Right cardiac atrium (tissue), 5 donors: ENCODE measurements around the gene HIF1AN. TPM values are rescaled to one million over a fixed set of nuclear protein-coding genes. Genes with fewer than 3 reads are reported as not detected.

Experiments used
- ATAC-seq, 2 donors: fragments of 200-7000 bp; cut with Tn5 transposase; one replicate each; pipeline versions ENCODE4 v1.8.0 to v1.9.1; 2020; ENCODE audit warnings: moderate library complexity in 2 of 2, mild to moderate bottlenecking in 1 of 2
- DNase-seq, 3 donors: peaks; one replicate each; pipeline ENCODE4 v3.0.0-alpha.2; 2020
- H3K27ac ChIP-seq: one replicate; pipeline ENCODE4 v1.5.1; 2013; ENCODE audit warnings: mild to moderate bottlenecking, low read length, control low read depth, moderate library complexity
- H3K27me3 ChIP-seq: one replicate; pipeline ENCODE4 v1.6.1; 2013; ENCODE audit not compliant: control insufficient read depth, insufficient read depth
- H3K4me1 ChIP-seq: one replicate; pipeline ENCODE4 v1.6.1; 2013; ENCODE audit warnings: low read length; ENCODE audit not compliant: control insufficient read depth, insufficient read depth
- H3K4me3 ChIP-seq: one replicate; pipeline ENCODE4 v1.5.1; 2013; ENCODE audit warnings: low read length, control low read depth
- H3K9me3 ChIP-seq: one replicate; pipeline ENCODE4 v1.6.1; 2013; ENCODE audit warnings: low read length; ENCODE audit not compliant: control insufficient read depth
- WGBS: extraction: QIAGEN DNeasy Blood & Tissue Kit; methylation state at CpG from one replicate; pipeline ENCODE4 v1.1.7; 2013; 5-methylcytosine and 5-hydroxymethylcytosine counted together
- intact Hi-C, 4 donors: fragments of 100-400 bp; cut with DNase I; formaldehyde crosslinking; loops; one replicate each; pipeline versions ENCODE4 v1.11.0 to v1.14.0; 2022 to 2023
- polyA plus RNA-seq: library from polyadenylated mRNA; stranded (reverse); fragments of 200-250 nt; gene quantifications from one replicate; pipeline ENCODE4 v1.2.3, GENCODE V29; 2013
- total RNA-seq, 4 donors: library from RNA; stranded (reverse); fragmentation: NEBNext Ultra II Directional; extraction: Animal tissue kit (Norgen Biotek cat#: 25700); gene quantifications; one replicate each; pipeline ENCODE4 v1.2.1, GENCODE V29; 2021
- donor health status: healthy with polysubstance abuse.
- donor health status: DM: no; HTN: yes; CAD: no.
- donor health status: DM: no; HTN: no; CAD: no.
- donor health status: DM: no; HTN: yes; CAD: no; lungs with severe emphysema.
- donor health status: DM: yes; HTN: yes; CAD: no.

Gene HIF1AN
- total and polyA plus RNA-seq, 5 donors, result 9.5 to 41.1 (median 33.9) TPM

DNA sequence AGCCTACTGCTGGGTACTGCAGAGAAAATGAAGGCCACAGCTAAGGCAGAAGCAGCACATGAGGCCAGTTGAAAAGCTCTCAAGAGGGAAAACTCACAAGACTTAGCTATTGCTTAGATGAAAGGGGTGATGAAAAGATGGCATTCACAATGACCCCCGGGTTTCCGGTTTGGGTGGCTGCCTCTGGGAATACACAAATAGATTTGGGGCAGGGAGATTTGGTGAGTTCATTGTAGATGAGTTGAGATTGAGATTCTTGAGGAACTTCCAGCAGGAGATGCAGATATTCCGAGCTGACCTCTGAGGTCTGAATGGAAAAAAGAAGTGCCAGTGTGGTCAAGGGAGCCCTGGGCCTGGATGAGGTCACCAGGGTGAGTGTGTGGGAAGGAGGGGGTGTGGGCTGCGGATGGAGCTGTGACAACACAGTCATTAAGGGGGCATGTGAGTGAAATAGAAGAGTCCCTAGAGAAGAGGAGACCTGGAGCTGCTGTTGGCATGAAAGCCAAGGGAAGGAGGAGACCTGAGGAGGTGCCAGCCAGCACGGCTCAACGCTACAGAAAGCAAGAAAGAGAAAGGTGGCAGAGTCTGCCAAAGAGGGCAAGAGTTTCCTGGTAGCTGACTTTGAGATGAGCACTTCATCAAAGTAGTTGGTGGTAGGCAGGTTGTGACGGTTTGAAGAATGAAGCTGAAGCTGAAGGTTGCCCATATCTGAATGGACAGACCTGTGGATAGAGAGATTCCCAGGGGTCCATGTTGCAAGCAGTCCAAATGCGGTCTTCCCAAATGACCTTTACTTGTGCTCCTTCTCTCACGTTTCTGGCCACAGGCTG lies 43.7 kb downstream of the HIF1AN start:
- H3K4me1 ChIP-seq, result no peaks in the 10 kb centered on the region
- no peak for ATAC-seq
- 59% methylated on average over 9 of the region's 9 CpGs for WGBS
- H3K4me3 ChIP-seq, result no peak overlapping the region
- no peaks in the 10 kb centered on the region for H3K27me3 ChIP-seq
- DNase-seq, result no peak
- H3K9me3 ChIP-seq, result no peaks in the 10 kb centered on the region
- no peak overlapping the region for H3K27ac ChIP-seq
- intact Hi-C loops, result no loop called here

DNA sequence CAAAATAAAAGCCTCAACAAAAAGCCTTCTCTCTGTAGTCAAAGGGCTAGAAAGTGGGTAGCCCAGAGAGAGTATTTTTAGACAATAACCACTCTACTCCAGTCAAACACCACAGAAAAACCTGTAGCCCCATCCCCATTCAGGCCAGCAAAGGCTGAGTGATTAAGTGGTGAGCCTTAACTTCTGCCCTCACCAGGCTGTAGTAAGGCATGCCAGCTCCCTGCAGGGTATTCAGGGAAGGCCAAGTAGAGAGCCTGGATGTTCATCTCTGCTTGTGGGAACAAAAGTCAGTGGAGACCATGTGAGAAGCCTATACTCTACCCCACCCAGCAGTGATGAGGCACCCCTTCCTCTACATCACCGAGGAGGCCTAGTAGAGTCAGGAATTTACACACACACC lies 51.2 kb downstream of the HIF1AN start:
- DNase-seq (no peak), ATAC-seq (no peak)
- WGBS, result 41% methylated on average over 1 of the region's 1 CpG
- H3K4me3 ChIP-seq, result no peak overlapping the region
- no peak overlapping the region for H3K27ac ChIP-seq
- no peaks in the 10 kb centered on the region for H3K27me3 ChIP-seq
- intact Hi-C loops, result no loop called here
- H3K4me1 ChIP-seq, result no peaks in the 10 kb centered on the region
- no peaks in the 10 kb centered on the region for H3K9me3 ChIP-seq

DNA sequence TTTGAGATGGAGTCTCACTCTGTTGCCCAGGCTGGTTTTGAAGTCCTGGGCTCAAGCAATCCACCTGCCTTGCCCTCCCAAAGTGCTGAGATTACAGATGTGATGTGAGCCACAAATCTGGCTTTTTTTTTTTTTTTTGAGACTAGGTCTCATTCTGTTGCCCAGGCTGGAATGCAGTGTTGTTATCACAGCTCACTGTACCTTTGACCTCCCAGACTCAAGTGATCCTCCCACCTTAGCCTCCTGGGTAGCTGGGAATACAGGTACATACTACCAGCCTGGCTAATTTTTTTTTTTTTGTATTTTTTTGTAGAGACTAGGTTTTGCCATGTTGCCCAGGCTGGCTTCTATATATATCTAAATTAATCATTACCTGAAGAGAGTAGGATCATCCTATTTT lies 62.4 kb downstream of the HIF1AN start:
- intact Hi-C loops, result no loop called here
- H3K27ac ChIP-seq, result no peak overlapping the region
- no peaks in the 10 kb centered on the region for H3K9me3 ChIP-seq
- no peak for ATAC-seq
- H3K4me3 ChIP-seq, result no peak overlapping the region
- H3K27me3 ChIP-seq, result no peaks in the 10 kb centered on the region
- H3K4me1 ChIP-seq, result no peaks in the 10 kb centered on the region
- DNase-seq, result no peak

DNA sequence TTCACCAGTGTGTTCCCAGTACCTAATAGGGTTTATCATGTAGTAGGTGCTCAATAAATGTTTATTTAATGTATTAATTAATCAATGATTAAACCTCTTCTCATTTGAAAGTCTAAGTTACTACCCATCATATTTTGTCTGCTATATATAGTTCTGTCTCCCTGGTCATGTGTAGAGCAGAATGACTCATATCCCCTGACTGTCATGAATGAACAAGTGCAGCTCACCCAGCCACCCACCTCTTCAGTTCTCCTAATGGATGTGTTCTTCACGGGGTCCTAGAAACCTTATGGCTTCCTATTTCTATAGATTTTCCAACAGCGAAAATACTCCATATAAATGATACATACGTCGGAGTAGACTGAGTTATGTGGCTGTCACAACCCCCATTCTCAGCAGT lies 64.5 kb downstream of the HIF1AN start:
- intact Hi-C loops, result no loop called here
- 90% methylated on average over 4 of the region's 4 CpGs for WGBS
- Histone ChIP-seq H3K4me3 (no peak overlapping the region), H3K4me1 (no peaks in the 10 kb centered on the region), H3K9me3 (no peaks in the 10 kb centered on the region), H3K27ac (no peak overlapping the region), H3K27me3 (no peaks in the 10 kb centered on the region)
- ATAC-seq (no peak), DNase-seq (no peak)

DNA sequence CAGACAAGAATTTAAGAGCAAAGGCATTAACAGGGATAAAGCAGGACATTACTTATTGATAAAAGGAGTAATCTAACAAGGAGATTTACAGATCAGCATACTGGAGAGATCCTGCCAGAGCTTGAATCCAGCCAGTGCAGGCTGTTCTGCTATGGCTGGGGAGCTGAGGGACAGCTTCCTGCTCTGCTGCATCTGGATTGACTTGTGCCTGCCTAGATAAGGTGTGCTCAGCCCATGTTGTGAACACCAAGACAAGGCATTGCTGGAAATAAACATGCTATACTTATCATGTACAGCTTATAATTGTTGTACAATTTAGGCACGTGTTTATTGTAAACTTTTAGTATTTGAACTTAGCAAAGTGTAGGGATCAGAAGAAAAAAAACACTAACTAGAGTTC lies 71.7 kb downstream of the HIF1AN start:
- intact Hi-C loops, result no loop called here
- H3K27me3 ChIP-seq, result no peaks in the 10 kb centered on the region
- no peak for ATAC-seq
- H3K4me3 ChIP-seq, result no peak overlapping the region
- 49% methylated on average over 1 of the region's 1 CpG for WGBS
- no peaks in the 10 kb centered on the region for H3K9me3 ChIP-seq
- no peak for DNase-seq
- H3K4me1 ChIP-seq, result no peaks in the 10 kb centered on the region
- H3K27ac ChIP-seq, result no peak overlapping the region

Other genes starting within 250 kb of the HIF1AN start
- gene BLOC1S2, start 249.3 kb upstream of the HIF1AN start, total RNA-seq, result 10 to 100 TPM; 18.6 to 26.1 (median 21.9) TPM
- gene BLOC1S2, start 249.3 kb upstream of the HIF1AN start, polyA plus RNA-seq, result 26.8 TPM
- not detected for gene PKD2L1, start 205.7 kb upstream of the HIF1AN start, total RNA-seq
- gene PKD2L1, start 205.7 kb upstream of the HIF1AN start, polyA plus RNA-seq, result not detected
- 10 to 100 TPM; 12.2 to 45.4 (median 23.4) TPM for gene SCD, start 188.7 kb upstream of the HIF1AN start, total RNA-seq
- gene SCD, start 188.7 kb upstream of the HIF1AN start, polyA plus RNA-seq, result 116 TPM
- not detected for gene WNT8B, start 72.9 kb upstream of the HIF1AN start, total RNA-seq
- not detected for gene WNT8B, start 72.9 kb upstream of the HIF1AN start, polyA plus RNA-seq
- 10 to 100 TPM in 1 of 4 donors, 1 to 10 TPM in 3; 6.7 to 10.2 (median 8.5) TPM for gene SEC31B, start 16.1 kb upstream of the HIF1AN start, total RNA-seq
- gene SEC31B, start 16.1 kb upstream of the HIF1AN start, polyA plus RNA-seq, result 7.7 TPM
- gene NDUFB8, start 6.1 kb upstream of the HIF1AN start, total RNA-seq, result 100 to 1,000 TPM; 344 to 447 (median 412) TPM
- 1,100 TPM for gene NDUFB8, start 6.1 kb upstream of the HIF1AN start, polyA plus RNA-seq
- gene PAX2, start 209.6 kb downstream of the HIF1AN start, total RNA-seq, result not detected
- gene PAX2, start 209.6 kb downstream of the HIF1AN start, polyA plus RNA-seq, result not detected